CD4-positive, alpha-beta T cell treated with Interleukin-2 at 100 ng/mL for 4 hours (primary cell): ENCODE results near the gene USP38.
"Not testable (repeated sequence)": the region's sequence is repeated elsewhere in the genome, so short reads cannot be mapped to it uniquely, and the experiment has no call there.

Source experiments
- DNase-seq: peaks from one replicate; pipeline ENCODE4 v3.0.0-alpha.2; 2020; ENCODE audit warnings: low spot score

The USP38 gene, protein sequence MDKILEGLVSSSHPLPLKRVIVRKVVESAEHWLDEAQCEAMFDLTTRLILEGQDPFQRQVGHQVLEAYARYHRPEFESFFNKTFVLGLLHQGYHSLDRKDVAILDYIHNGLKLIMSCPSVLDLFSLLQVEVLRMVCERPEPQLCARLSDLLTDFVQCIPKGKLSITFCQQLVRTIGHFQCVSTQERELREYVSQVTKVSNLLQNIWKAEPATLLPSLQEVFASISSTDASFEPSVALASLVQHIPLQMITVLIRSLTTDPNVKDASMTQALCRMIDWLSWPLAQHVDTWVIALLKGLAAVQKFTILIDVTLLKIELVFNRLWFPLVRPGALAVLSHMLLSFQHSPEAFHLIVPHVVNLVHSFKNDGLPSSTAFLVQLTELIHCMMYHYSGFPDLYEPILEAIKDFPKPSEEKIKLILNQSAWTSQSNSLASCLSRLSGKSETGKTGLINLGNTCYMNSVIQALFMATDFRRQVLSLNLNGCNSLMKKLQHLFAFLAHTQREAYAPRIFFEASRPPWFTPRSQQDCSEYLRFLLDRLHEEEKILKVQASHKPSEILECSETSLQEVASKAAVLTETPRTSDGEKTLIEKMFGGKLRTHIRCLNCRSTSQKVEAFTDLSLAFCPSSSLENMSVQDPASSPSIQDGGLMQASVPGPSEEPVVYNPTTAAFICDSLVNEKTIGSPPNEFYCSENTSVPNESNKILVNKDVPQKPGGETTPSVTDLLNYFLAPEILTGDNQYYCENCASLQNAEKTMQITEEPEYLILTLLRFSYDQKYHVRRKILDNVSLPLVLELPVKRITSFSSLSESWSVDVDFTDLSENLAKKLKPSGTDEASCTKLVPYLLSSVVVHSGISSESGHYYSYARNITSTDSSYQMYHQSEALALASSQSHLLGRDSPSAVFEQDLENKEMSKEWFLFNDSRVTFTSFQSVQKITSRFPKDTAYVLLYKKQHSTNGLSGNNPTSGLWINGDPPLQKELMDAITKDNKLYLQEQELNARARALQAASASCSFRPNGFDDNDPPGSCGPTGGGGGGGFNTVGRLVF

DNA sequence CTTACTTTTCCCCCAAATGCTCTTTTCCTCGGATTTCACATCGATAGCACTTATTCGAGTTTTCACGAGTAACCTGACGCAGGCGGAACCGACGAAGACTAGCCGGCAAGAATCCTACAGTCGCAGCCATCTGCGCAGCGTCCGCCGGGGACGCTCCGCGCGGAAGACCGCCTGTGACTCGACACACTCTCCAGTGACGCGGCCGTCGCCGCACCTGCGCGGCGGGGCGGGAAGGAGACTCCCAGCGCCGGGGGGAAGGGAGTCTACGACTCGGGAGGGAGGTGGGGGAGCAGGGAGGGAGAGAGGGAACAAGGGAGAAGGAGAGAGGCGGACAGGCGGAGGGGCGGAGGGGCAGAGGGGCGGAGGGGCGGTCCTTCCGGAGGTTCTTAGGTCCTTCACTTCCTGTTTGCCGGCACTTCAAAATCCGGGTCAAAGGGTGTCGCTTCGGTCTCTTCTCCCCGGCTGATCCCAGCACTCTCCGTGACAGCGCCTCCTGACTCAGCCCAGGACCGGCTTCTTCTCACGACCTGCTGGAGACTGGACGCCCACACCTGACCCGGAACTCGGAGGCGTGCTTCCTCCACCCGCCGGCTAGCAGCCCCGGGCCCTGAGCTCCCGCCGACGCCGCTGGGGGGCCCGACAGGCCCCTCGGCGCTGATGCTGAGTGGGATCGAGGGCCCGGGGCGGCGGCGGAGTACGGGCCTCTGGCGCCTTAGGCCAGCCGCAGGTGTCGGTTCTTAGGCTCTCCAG is at the start of gene USP38:
Gene USP38, plus strand, starts transcription at position 415 of the 750 bp plus-strand sequence. CDS start 534 bp downstream, outside the sequence.
- DNase-seq: peak; percentile 89

DNA sequence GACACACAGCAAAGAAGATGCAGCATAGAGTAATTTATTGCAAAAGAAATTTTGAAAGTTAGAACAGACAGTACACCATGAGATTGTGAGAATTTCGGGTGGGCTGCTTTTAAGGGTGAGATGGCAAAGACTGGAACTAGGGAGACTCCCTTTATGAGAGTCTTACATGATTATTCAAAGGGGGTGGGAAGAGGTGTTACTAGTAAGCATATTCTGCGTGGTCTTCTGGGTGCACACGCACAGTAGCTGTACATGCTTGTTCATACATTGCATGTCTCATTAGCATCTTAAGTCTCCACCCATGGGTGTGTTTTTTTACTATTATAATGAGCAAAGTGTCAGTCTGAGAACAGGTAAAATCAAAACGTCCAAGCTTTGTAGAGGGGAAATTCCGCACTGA is 49.4 kb upstream of the USP38 start:
- no peak for DNase-seq

GRCh38 chr4:143140696-143141095 is 44.0 kb upstream of the USP38 start:
- no peak for DNase-seq

DNA sequence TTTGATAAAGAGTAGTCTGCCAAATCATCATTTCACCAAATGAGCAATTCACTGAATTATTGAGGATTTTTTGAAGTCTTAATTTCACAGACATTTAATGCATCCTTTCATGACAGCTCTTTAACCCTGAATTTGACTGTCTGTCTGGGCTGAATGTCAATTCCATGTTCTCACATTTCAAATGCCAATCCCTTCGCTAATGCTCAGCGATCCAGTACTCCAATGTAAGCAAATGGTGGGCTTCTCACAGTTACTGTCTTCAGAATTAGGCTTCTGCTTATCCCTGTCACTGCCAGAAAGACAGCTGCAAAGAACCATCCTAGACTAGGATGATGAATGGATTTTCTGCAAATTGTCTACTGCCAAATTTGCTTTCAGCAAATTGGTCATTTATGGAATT is 36.2 kb upstream of the USP38 start:
- DNase-seq: no peak

DNA sequence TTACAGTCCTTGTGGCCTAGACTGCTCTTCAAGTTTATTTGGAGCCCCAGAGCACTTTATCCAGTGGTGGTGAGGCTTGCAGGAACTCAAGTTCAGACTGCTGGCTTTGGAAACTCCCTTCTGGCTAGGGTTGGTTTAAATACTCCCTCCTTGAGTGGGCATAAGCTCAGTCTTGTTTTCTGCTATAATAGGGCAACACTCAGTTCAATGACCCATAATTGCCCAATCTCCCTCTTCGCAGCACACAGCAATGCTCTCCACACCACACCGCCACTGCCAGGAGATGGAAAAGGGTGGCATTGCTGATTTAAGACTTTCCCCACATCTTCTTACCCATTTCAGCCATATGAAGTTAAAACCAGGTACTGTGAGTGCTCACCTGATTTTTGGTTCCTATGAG is 27.9 kb upstream of the USP38 start:
- no peak for DNase-seq

DNA sequence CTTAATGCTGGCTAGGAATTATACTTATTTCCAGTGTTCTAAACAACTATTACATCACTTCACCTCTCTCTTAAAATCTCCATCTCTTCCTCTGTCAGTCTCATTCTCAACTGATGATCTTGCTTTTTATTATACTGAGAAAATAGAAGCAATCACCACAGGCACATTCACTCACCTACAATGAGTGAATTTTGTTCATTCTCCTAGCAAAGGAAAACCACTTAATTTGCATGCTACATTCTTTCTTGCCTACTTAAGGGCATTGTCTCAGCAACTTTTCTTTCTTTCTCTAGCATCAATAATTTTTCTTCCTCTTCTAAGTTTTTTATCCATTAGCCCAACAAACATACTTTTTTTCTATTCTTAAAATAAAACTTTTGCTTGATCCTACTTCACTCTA is 21.1 kb upstream of the USP38 start:
- no peak for DNase-seq

DNA sequence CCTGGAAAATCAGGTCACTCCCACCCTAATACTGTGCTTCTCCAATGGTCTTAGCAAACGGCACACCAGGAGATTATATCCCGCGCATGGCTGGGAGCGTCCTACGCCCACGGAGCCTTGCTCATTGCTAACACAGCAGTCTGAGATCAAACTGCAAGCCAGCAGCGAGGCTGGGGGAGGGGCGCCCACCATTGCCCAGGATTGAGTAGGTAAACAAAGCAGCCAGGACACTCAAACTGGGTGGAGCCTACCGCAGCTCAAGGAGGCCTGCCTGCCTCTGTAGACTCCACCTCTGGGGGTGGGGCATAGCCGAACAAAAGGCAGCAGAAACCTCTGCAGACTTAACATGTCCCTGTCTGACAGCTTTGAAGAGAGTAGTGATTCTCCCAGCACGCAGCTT is 18.0 kb upstream of the USP38 start:
- not testable (repeated sequence) for DNase-seq

DNA sequence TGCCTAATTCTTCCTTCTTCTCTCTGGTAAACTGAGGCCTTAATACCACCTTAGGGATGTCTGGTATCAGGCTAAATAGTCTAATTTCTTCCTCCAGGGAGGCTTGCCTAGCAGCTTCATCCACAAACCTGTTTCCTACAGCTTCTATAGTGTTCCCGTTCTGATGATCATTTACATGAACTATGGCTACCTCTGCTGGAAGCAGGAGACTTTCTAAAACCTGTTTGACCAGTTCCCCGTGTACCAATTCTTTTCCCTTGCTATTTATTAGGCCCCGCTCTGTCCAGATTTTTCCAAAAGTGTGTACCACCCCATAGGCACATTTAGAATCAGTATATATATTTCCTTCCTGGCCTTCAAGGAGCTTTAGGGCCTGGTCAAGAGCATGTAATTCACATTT is 5.8 kb upstream of the USP38 start:
- no peak for DNase-seq

GRCh38 chr4:143183513-143184216 is 1.1 kb upstream of the USP38 start:
- no peak for DNase-seq

DNA sequence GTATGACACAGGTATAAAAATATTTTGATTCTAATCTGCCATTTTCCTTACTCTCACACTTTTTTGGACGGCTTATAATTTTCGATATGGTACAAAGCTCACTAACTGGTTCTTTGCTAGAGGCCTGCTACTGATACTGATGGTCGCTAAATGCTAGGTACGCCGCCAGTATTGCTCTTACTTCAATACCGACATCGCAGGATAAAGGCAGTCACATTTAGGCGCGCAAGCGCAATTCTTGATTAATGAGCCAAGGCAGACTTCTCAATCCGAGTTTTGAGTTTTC is 557 bp upstream of the USP38 start:
- DNase-seq: no peak

DNA sequence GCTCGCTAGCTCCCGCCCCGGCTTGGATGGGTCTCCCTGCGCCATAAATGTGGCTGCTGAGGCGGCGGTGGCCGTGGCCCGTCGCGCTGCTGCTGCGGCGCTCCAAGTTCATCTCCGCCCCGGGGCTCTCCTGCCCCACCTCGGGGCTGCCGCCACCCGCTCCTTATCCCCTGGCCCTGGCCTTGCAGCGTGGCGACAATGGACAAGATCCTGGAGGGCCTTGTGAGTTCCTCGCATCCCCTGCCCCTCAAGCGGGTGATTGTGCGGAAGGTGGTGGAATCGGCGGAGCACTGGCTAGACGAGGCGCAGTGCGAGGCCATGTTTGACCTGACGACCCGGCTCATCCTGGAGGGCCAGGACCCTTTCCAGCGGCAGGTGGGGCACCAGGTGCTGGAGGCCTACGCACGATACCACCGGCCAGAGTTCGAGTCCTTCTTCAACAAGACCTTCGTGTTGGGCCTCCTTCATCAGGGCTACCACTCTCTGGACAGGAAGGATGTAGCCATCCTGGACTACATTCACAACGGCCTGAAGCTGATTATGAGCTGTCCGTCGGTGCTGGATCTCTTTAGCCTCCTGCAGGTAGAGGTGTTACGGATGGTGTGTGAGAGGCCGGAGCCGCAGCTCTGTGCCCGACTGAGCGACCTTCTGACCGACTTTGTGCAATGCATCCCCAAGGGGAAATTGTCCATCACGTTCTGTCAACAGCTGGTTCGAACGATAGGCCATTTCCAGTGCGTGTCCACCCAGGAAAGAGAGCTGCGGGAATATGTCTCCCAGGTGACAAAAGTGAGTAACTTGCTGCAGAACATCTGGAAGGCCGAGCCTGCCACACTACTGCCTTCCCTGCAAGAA is 763 bp downstream of the USP38 start:
- DNase-seq: no peak

- DNase-seq: no peak
Measured at GRCh38 chr4:143186212-143186611, 1.5 kb downstream of the USP38 start.

DNA sequence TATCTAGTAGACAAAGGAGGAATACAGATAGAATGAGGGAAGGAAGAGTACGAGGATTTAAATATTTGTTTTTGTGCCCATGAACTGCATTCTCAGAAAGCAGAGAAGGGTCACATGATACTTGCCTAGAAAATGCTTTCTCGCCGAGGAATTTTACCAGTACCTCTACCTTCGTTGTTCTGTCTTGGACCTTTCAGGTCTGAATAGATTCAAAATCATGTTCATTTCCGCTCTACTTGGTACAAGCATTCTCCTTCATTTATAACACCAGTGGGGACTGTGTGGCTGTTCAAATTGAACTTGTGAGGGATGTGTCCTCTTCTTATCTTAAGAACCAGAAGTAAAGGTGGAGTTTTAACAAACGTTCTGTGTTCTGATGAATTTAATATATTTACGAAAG is 1.9 kb downstream of the USP38 start:
- DNase-seq: peak; percentile 31

DNA sequence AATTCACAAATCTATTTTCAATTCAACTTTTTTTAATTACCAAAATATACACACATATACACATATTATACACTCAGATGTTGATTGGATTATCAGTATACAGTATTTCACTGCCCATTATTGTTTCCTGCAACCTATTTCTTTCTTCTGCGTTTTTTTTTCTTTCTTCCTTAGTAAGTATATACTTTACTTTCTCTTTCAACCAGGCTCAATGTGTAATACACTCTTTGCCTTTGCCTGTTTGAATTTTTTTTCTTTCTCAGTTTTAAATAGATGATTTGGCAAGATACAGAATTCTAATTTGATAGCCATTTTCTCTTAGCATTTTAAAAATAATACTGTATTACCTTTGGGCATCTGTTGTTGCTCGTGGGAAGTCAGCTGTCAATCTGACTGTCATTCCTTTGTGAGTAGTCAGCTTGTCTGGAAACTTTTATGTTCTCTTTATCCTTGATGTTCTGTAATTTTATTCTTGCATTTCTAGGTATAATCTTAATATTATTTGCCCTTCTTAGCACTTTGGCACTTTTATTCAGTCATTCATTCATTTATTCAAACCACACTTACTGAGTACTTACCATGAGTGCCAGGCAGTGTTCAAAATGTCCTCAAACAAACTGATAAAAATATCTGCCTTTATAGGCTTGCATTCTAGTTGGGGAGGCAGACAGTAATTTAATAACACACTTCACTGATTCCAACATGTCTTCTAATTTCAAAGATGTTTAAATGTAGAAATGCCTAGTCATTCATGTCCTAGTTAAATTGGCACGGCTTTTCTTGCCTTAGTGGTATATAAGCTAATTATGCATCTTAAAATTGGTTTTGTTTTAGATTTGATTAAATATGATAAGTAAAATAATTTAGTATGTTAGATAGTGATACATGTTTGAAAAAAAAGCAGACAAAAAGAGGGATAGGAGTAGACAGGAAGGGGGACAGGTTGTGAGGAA is 3.7 kb downstream of the USP38 start:
- DNase-seq: no peak

DNA sequence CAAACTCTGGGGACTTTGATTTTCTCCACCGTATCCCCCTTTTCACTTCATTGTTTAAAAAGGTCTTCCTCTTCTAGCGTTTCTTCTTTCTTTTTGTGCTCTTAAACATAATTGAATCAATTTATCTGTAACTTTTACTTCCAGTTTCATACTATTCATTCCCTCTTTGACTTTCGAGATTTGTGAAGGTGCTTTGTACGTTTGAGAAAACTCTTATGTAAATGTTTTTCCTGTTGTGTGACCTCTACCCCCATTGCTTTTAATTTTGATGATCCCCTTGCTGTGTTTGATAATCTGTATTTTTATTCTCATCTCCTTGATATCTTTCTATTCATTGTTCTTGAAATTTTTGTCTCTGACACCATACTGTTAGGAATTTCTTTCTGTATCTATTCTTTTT is 4.8 kb downstream of the USP38 start:
- DNase-seq: no peak

DNA sequence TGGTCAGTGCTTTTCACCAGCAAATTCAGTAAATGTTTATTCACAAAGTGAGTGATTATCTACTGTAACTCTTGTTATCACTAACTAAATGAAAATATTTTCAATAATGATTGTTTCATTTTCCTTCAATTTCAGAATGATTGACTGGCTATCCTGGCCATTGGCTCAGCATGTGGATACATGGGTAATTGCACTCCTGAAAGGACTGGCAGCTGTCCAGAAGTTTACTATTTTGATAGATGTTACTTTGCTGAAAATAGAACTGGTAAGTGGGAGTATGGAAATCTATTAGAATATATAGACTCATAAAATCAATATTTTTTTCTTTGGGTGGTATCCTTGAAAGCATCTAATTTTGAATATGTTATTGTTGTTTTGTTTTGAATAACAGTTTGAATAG is 10.9 kb downstream of the USP38 start:
- DNase-seq: no peak

DNA sequence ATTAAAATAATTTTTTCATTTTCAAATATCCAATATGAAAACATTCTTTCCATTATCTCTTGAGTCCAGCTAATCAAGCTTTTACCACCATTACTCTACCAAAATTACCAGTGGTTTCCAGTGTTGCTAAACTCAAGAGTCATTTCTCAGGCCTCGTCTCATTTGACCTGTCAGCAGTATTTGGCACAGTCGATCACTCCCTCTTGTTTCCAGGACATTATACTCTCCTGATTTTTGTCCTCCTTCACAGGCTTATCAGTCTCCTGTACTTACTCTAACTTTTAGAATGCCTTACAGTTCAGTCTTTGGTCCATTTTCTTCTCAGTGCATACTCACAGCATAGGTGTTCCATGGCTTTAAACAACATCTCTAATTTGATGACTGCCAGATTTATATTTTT is 11.6 kb downstream of the USP38 start:
- no peak for DNase-seq

DNA sequence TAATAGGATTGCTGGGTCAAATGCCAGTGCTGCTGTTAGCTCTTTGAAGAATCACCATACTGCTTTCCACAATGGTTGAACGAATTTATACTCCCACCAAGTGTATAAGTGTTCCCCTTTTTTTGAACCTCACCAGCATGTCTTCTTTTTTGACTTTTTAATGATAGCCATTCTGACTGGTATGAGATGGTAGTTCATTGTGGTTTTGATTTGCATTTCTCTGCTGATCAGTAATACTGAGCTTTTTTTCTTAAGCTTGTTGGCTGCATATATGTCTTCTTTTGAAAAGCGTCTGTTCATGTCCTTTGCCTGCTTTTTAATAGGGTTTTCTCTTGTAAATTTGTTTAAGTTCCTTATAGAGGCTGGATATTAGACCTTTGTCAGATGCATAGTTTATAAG is 14.8 kb downstream of the USP38 start:
- DNase-seq: no peak

DNA sequence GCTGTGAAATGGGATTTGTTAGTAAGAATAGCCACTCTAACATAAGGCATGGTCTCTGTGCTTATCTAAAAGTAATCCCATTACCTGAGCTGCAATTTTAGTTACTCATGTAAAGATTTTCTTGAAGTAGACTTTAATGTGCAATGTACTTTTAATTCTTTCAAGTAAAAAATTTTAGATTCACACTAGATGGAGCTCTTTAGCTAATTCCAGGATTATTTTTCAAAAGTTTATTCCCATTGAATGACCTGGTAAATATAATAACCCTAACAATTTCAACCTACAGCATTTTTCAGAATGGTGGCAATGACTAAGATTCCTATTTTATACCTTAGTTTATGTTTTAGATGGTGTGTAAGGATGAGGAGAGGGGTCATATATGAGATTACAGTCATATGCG is 18.1 kb downstream of the USP38 start:
- DNase-seq: no peak

DNA sequence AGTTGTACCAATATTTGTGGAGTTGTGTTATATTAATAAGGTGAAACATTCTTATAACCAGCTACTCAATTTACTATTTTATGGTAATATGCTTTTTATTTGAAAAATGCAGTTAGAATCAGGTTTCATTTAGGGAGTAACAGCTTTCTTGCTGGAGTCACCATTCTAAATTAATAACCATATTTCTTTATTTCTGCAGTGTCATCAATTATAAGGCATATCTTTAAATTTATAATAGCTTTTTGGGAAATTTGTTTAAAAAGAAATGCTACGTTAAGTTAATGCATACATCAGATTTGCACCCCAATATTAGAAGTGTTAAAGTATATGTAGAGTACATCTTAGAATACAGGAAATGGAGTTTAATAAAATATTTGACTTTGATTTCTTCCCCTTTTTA is 18.9 kb downstream of the USP38 start:
- no peak for DNase-seq
